NCI-H146 treated with DMSO at 0.1 percent for 48 hours (cell line): ENCODE data around the gene MSI1.

ENCODE experiments used
- DNase-seq: peaks from one replicate; lab custom pipeline; 2025; ENCODE audit not compliant: unreplicated experiment; lab: John Stamatoyannopoulos, UW

The MSI1 gene

DNA sequence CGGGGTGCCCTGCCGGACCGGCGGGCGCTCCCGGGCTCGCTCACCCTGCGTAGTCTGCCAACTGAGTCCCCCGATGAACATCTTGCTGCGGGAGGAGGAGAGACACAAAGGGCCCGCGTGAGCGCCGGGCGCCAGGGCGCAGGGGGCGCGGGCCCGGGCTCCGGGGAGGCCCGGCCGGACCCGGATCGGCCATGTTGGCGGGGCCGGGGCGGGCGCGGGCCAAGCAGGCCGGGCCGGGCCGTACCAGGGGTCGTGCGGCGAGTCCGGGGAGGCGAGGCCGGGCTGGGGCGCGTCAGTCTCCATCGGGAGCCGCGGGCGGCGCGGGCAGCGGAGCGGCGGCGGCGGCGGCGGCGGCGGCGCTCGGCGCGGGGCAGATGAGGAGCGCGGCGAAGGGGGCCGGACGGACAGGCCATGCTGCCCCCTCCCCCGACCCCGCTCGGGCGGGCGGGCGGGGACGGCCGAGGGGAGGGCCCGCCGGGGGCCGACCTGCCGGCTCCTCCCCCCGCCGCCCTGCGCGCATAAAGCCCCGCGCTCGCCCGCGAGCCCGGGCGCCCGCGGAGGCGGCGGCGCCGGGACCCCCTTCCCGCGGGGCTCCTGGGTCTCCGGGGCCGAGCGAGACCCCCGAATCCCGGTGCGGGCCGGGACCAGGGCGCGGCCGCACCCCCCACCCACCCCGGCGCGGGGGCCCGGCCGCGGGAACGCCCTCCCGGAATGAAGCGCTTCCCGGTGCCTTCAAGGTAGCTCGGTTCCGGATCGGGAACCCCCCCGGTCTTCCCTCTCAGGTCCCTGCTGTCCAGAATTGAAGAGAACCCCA, at the start of gene MSI1:
Gene MSI1, minus strand, starts transcription at position 376 of the 814 bp plus-strand sequence. Its CDS starts 73 bp downstream, at position 303.
- DNase-seq: no peak

GRCh38 chr12:120417917-120418580, 49.1 kb upstream of the MSI1 start:
- DNase-seq: no peak

DNA sequence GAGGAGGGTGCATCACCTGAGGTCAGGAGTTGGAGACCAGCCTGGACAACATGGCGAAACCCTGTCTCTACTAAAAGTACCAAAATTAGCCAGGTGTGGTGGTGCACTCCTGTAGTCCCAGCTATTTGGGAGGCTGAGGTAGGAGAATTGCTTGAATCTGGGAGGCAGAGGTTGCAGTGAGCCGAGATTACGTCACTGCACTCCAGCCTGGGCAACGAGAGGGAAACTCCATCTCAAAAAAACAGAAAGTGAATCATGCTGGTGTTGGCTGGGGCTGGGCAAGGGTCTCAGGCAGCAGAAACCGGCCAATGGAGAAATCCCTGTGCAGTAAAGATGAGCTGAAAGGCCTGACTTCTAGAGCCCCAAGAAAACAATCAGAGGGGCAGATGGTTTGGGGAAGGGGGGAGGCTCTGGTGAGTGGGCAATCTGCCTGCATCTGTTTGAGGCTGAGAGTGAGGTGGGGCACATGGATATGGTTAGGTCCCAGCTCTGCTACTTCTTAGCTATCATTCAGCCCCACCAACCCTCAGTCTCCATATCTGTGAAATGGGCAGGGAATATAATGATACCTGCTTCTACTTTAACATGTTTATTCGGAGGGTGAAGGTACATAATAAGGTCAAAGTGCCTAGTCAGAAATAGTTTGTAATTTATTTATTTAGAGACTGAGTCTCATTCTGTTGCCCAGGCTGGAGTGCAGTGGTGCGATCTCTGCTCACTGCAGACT, 47.7 kb upstream of the MSI1 start:
- DNase-seq: no peak

GRCh38 chr12:120413901-120414695, 45.1 kb upstream of the MSI1 start:
- no peak for DNase-seq

DNA sequence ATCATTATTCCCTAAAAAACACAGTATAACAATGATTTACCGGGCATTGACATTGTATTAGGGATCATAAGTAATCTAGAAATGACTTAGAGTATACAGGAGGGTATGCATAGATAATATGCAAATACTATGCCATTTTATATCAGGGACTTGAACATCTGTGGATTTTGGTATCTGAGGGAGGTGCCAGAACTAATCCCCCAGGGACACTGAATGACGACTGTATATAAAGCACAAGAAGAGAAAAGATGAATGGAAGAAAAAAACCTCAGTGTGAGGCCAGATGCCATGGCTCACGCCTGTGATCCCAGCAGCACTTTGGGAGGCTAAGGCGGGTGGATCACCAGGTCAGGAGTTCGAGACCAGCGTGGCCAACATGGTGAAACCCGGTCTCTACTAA, 43.5 kb upstream of the MSI1 start:
- DNase-seq: no peak

- DNase-seq: no peak
Measured at GRCh38 chr12:120408771-120409170, 39.8 kb upstream of the MSI1 start.

DNA sequence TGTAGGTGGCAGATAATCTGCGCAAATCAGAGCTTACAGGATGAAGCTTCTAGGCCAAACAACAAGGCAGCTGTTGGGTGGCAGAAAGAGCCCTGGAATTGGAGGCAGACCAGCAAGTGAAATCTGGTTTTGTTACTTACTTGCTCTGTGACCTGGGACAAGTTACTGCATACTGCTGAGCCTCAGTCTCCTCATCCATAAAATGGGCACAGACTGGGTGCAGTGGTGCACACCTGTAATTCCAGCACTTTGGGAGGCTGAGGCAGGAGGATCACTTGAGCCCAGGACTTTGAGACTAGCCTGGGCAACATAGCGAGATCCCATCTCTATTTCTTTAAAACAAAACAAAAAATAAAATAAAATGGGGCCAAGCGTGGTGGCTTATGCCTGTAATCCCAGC, 37.6 kb upstream of the MSI1 start:
- DNase-seq: no peak

GRCh38 chr12:120406069-120406468, 37.1 kb upstream of the MSI1 start:
- no peak for DNase-seq

DNA sequence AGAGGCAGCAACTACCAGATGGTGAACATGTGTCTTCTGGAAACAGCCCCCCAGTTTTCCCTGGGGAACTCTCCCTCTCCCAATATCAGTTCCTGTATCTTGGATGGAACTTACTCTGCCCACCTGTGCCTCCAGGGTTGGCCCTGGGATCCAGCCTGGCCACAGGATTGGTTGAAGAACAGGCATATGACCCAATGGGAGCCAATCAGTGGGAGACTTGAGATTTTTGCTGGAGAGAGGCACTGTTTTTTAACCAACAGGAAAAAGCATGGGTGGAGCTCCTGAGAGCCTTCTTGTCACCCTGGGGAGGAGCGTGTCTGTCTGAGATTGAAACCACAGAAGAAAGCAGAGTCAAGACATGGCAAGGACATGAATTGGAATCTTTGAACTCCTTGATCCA, 35.3 kb upstream of the MSI1 start:
- no peak for DNase-seq

DNA sequence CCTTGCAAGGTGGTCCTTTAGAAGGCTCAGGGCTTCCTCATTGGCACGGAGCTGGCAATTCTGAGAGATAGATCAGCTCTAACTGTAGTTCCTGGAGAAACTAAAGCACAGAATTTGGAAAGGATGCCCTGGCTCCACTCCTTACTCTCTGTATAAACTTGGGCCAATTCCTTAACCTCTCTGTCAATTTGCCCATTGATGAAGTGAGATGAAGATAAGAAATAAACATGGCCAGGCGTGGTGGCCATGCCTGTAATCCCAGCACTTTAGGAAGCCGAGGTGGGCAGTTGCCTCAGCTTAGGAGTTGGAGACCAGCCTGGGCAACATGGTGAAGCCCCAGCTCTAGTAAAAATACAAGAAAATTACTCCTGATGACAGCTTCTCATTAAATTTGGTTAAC, 34.9 kb upstream of the MSI1 start:
- no peak for DNase-seq

DNA sequence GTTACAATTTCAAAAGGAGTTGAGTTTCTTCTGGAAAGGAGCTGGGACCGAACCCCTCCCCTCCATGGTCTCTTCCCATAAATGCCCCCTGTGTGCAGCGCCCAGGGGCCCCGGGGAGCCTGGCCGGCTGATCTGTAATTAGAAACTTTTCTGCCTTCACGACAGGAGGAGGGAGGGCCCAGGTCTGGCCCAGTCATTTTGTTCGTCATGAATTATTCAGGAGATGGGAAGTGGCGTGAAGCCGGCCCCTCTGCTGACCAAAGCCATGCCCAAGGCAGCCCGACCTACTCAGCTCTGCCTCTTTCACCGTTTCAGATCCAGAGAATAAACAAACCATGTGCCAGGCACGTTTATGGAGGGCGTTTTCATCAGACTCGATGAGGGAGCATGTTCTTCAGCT, 33.3 kb upstream of the MSI1 start:
- no peak for DNase-seq

DNA sequence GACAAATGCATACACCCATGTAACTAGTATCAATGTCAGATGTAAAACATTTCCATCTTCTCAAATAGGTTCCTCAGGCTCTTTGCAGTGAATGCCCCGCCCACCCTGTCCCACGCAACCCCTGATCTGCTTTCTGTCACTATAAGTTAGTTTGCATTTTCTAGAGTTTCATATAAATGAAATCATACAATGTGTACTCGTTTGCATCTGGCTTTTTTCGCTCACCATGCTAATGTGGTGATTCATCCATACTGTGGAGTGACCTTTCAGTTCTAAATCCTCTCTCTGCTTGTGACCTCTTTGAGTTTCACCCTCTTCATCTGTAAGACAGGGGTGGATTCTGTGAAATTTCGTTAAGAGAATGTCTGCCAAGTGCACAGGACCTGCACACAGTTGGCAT, 30.6 kb upstream of the MSI1 start:
- no peak for DNase-seq

DNA sequence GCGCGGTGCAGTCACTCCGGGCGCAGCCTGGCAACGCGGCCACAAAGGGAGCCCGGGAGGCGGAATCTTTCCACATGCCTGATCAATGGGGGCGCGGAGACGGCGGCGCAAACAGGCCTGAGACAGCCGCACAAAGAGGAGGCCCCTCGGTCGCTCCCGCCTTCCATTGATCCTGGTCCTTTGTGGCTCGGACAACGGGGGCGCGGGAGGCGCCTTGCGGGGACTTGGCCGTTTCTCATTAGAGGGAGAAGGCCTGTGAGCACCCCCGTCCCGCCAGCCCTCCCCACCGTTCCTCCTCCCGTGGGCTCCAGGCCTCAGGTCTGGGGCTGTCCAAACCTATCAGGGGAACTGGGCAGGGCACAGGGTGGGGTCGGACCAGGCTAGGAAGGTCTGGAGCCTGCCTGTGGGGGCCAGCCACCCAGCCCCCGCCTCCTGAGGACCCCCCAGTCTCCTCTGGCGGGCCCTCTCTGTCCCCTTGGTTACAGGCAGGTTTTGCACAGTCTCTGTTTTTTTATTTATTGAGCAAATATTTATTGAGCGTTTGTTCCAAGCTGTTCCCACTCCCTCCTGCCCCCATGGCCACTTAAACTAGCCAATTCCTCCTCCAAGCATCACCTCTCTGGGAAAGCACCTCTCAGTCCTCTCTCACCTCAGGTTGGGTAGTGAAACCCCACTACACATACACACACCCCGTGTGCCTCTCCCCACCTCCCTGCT, 29.0 kb upstream of the MSI1 start:
- peak; percentile 35 for DNase-seq

DNA sequence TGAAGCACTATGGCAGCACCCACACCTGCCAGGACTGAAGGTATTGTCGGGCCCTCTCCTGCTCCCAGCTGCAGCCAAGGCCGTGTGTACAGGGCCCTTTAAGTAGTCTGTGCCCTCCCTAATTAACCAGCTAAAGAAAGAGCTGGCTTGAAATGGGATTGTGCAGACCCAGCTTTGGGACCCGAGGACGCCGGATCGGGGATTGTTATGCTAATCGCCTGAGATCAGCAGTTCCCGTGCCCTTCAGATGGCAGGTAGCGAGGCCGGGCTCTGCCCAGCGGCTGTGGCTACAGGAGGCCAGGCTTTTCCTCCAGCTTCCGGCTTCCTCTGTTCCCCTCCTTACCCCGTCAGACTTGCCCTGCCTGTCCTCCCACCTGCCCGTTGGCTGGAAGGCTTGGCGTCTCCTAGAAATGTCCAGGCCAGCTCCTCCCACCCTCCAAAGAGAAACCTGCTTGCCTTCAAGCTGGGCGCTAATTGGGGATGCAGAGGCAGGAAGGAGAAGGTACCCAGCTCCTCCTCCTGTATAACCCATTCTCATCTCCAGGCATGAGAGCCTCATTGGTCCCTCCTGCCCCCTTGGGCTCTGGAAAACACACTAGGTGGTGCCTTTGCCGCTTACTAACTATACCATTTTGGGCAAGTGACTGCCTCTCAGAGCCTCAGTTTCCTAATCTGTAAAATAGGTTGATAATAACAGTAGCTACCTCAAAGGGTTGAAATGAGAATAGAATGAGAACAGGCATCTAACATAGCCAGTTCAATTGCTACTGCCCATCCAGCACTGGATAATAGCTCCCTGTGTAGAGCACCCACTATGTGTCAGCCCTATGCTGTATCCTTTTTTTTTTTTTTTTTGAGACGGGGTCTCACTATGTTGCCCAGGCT, 25.8 kb upstream of the MSI1 start:
- DNase-seq: peak; percentile 77

DNA sequence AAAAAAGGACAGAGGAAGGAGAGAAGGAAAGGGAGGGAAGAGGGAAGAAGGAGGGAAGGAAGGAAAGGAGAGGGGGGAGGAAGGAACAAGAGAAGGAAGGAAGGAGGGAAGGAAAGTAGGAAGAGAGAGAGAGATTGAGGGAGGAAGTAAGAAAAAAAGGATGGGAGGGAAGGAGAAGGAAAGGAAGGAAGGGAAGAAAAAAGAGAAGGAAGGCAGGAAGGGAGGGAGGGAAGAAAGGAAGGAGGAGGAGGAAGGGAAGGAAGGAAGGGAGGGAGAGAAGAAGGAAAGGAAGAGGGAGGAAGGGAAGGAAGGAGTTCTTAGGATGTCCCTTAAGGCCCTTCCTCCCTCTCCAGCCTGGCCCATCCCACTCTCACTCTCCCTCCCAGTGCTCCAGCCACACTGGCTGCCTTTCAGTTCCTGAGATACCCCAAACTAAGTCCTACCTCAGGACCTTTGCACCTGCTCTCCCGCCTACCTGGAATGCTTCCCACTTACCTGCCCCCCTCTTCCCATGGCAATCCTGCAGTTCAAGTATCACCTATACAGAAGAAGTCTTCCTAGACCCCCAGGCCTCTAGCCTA, 21.7 kb upstream of the MSI1 start:
- DNase-seq: no peak

DNA sequence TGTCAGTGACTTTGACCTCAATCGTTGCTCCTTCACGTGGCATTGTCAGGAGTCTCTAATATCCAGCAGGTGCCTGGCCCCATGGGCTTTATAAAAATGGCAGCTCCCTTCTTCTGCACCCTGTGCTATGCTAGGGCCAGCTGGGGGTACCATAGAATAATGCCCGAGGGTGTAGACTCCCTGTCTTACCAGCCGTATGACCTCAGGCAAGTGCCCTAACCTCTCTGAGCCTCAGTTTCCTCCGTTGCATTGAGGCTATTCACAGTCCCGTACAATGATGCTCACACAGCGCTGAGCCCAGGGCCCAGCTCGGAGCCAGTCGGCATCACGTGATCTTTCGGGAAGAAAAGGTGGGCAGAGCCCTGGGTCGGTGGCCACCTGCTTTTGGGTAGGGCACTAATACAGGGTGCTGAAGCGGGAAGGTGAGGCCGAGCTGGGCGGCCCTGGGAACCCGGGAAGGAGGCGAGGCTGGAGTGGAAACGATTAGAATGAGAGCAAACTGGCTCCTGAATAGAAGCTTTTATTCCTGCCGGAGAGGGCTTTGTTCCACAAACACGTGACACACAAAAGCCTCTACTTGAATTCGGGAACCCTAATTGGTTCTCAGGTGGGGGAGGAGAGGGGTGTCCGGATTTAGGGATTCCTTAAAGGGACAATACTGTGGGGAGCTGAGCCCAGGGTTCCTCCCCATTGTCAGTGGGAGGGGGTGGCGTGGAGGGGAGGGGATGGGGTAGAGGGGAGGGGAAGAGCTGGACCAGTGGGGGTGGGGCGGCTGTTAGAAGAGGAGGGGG, 19.9 kb upstream of the MSI1 start:
- DNase-seq: peak; percentile 59

GRCh38 chr12:120381752-120382419, 12.9 kb upstream of the MSI1 start:
- no peak for DNase-seq

DNA sequence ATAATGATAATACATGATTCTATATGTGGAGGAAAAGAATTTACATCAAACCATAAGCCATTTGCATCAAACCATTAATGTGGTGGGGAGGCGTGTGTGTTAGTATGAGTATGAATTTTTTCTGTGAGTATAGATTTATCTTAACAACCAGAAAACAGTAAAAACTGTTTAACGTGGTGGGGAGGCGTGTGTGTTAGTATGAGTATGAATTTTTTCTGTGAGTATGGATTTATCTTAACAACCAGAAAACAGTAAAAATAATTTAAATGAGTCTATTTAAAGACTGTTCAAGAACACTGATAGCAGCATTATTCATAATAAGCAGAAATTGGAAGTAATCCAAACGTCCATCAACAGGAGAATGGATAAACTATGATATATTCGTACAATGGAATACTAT, 9.1 kb upstream of the MSI1 start:
- no peak for DNase-seq
